GM18858 (cell line): ENCODE results near the gene CCDC158.
"Not testable (repeated sequence)": the region's sequence is repeated elsewhere in the genome, so short reads cannot be mapped to it uniquely, and the experiment has no call there.

Experiments used
- ATAC-seq: cut with Tn5 transposase; IDR thresholded peaks from one replicate; pipeline ENCODE4 v1.9.1; 2021; ENCODE audit not compliant: unreplicated experiment

CCDC158 gene

DNA sequence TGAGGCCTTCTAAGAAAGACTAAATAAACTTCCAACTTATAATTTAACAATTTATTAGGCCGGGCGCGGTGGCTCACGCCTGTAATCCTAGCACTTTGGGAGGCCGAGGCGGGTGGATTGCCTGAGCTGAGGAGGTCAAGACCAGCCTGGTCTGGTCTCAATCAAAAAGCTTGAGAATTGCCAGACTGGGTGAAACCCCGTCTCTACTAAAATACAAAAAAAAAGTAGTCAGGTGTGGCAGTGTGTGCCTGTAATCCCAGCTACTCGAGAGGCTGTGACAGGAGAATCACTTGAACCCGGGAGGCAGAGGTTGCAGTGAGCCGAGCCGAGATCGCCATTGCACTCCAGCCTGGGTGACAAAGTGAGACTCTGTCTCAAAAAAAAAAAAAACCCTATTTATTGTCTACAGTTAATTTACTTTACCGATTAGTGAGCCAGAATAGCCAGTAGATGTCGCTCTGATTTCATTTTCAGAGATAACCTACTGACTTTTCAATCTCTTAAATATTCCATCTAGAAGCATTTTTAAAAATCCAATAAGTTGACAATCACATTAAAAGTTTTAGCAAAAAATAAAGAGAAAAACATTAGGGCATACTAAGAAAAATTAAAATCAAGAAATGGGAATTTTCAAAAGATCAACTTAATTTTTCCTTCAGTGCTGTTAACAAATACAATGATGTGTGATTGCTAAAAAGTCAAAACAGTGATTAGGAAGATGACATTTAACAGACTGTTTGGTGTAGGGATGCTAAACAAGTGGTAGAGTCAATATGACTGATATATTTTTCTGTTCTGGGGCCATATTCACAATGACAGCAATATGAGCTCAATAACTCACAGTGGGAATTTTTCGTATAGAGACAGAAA is 9.8 kb upstream of the CCDC158 start:
- no peak for ATAC-seq

DNA sequence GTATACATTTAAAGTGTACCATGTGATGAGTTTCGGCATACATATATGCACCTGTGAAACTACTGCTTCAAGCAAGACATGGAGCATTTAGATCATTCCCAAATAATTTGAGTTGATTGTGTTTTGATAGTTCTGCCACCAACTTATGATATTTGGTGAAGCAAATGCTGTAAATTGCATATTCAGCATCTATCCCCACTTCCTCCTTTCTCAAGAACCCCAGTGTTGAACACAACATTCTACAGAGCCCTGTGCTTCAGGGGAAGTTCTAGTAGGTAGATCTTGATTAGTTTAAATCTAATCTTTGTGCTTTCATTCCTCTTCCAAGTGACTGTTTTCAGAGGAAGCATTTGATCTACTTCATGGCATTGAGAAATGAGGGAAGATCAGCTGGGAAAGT is 8.7 kb upstream of the CCDC158 start:
- ATAC-seq: no peak

GRCh38 chr4:76426272-76426671 is 5.3 kb upstream of the CCDC158 start:
- no peak for ATAC-seq

DNA sequence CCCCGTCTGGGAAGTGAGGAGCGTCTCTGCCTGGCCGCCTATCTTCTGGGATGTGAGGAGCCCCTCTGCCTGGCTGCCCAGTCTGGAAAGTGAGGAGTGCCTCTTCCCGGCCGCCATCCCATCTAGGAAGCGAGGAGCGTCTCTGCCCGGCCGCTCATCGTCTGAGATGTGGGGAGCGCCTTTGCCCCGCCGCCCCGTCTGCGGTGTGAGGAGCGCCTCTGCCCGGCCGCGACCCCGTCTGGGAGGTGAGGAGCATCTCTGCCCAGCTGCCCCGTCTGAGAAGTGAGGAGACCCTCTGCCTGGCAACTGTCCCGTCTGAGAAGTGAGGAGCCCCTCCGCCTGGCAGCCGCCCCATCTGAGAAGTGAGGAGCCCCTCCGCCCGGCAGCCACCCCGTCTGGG is 2.2 kb upstream of the CCDC158 start:
- ATAC-seq: not testable (repeated sequence)

DNA sequence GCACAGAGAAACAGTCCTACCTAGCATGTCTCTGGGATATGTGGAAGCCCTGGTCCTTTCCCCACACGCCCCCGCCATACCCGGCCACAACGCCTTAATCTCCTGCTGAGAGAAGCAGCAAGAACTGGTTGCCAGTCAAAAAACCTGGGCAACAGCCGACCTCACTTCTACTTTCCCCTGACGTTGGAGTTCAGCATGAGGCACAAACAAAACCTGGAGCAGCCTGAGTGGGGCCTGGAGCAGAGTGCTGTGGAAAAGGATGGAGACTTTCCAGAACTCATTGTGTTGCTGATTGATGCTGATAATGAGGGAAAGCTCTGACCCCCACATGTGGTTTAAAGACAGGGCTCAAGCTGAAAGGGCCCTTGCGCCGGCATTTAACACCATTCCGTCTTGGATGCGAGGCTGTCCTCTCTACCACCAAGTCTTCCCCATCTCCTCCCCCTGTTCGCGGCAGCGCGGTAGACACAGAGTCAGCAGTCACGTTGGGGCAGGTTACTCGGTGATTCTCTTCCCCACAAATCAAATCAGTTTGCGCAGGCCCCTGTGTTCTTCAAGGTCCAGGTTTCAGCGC is 666 bp downstream of the CCDC158 start:
- ATAC-seq: no peak

GRCh38 chr4:76410636-76411035 is 10.3 kb downstream of the CCDC158 start:
- no peak for ATAC-seq

- no peak for ATAC-seq
Measured at GRCh38 chr4:76407440-76408119, 13.4 kb downstream of the CCDC158 start.

- no peak for ATAC-seq
Measured at GRCh38 chr4:76406081-76406480, 14.9 kb downstream of the CCDC158 start.

DNA sequence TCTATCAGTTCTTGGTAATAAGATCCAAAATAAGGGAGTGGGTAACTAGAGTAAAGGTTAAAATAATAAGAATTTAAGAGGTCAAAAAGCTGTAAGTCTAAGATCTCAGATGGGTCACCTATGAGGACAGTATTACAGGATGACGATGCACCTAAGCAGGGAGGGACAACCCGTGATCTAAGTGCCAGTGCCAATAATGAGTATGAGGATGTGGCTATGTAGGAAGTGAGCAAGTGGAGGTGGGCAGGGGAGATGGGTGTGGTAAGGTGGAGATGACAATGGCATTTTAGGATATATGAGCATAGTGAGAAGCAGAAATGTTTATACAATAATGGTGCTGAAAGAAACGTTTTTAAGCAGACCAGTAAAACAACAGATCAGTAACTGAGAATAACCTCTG is 19.3 kb downstream of the CCDC158 start:
- ATAC-seq: no peak

GRCh38 chr4:76388160-76388908 is 32.6 kb downstream of the CCDC158 start:
- ATAC-seq: no peak

- no peak for ATAC-seq
Measured at GRCh38 chr4:76386566-76387305, 34.2 kb downstream of the CCDC158 start.

DNA sequence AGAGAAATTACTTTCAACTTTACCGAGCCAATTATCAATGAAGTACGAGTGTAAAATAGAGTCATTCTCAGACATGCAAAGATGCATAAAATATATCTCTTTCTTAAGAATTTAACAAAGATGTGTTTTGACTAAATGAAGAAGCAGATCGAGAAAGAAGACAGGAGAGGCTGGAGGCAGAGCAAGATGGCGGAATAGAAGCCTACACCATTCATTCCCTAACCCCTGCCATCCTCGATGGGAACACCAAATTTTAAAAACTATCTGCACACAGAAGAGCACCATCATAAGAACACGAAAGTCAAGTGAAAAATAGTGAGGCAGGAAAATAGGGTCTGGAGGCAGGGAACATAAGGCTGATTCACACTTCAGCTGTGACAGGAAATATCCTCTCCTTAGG is 35.0 kb downstream of the CCDC158 start:
- ATAC-seq: no peak

- ATAC-seq: no peak
Measured at GRCh38 chr4:76384052-76384451, 36.9 kb downstream of the CCDC158 start.

- ATAC-seq: no peak
Measured at GRCh38 chr4:76383001-76383400, 37.9 kb downstream of the CCDC158 start.

DNA sequence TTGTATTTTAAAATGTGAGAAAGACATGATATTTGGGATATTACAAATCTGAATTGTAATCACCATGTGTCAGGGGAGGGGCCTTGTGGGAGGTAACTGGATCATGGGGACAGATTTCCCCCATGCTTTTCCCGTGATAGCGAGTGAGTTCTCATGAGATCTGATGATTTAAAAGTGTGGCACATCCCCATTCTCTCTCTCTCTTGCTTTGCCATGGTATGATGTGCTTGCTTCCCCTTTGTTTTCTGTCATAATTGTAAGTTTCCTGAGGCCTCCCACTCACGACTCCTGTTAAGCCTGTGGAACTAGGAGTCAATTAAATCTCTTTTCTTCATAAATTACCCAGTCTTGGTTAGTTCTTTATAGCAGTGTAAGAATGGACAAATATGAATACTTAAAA is 39.0 kb downstream of the CCDC158 start:
- ATAC-seq: no peak

DNA sequence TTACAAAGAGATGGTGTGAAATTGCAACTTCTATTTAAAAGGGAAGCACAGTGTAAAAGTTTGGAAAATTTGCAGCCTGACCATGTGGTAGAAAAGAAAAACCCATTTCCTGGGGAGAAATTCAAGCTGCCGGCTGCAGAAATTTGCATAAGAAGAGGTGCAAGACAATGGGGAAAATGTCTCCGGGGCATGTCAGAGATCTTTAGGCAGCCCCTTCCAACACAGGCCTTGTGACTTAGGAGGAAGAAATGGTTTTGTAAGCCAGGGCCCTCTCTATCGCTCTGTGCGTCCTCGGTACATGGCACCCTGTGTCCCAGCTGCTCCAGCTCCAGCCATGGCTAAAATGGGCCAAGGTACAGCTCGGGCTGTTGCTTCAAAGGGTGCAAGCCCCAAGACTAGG is 40.4 kb downstream of the CCDC158 start:
- ATAC-seq: no peak

GRCh38 chr4:76377911-76378310 is 43.0 kb downstream of the CCDC158 start:
- ATAC-seq: no peak

DNA sequence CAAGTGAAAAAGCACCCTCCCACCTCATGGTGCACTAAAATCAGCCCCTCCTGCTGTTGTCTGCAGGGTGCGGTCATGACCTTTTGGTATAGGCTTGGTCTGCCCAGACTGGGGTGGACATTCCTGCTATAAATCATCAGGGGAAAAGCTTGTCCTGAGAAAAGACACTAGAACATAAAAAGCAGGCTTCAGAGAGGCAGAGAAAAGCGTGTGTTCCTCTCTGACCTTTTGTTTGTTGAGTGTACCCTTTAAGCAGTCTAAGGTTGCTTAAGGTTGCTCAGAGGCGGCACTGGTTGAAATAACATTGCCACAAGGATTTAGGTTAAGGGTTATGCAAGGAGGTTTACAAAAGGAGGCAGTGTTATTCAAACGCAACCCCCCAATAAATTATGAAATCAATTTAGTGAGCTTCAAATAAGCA is 43.5 kb downstream of the CCDC158 start:
- no peak for ATAC-seq

GRCh38 chr4:76376534-76376933 is 44.4 kb downstream of the CCDC158 start:
- no peak for ATAC-seq

DNA sequence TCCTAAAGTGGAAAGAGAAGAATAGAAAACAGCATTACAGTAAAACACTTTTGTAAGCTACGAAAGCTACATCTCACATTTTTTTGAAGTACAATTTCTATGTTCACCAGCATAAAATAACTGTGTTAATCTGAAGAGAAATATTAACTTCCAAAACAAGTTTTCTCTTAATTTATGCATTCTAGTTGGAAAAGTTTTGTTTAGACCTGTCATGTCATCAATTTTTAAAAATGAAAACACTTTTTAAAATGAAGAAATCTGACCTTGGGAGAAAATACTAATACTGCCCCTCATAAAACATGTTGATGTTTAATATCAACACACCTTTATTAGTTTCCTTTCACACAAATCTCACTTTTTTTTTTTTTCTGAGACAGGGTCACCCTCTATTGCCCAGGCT is 45.2 kb downstream of the CCDC158 start:
- ATAC-seq: no peak

DNA sequence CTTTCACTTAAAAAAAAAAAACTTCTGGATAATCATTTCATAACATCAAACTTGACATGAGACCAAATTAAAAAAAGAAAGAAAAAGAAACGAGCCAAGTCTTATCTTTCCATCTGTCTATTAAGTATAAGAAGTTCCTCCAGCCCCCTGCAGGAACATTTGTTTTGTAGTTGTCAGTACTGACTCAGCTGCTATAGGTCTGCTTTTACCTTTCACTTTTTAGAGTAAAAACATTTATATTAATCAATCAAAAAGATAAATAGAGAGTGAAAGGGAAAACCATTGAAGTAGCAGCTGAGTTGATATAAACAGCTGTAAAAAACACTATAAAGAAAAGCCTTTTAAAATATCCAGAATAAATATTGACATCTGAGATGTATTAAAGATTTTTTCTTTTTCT is 46.1 kb downstream of the CCDC158 start:
- ATAC-seq: no peak
